ENCODE data around the gene DDX1.
A peak's percentile ranks its signal among the peaks of the same experiment; 100 is the strongest.

Gene DDX1

GRCh38 chr2:15630978-15631719 lies 39.5 kb downstream of the DDX1 start:
- no peak for DNase-seq

DNA sequence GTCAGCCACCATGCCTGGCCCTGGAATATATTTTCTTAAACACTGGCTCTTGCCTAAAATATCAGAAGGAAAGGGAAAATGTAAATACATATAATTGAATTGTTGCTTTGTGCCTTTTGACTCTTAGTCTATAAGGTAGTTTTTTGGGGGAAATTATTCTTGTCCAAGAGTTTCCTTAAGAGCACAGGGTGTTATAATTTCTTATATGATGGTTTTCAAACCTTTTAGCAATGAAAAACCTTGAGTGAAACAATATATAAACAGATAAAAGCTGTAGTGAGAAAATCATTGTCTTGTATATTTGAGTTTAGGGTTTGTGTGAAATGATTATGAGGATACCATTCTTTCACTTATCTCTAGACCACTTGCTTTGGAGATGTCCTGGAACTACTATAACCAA lies 40.2 kb downstream of the DDX1 start:
- no peak for DNase-seq

DNA sequence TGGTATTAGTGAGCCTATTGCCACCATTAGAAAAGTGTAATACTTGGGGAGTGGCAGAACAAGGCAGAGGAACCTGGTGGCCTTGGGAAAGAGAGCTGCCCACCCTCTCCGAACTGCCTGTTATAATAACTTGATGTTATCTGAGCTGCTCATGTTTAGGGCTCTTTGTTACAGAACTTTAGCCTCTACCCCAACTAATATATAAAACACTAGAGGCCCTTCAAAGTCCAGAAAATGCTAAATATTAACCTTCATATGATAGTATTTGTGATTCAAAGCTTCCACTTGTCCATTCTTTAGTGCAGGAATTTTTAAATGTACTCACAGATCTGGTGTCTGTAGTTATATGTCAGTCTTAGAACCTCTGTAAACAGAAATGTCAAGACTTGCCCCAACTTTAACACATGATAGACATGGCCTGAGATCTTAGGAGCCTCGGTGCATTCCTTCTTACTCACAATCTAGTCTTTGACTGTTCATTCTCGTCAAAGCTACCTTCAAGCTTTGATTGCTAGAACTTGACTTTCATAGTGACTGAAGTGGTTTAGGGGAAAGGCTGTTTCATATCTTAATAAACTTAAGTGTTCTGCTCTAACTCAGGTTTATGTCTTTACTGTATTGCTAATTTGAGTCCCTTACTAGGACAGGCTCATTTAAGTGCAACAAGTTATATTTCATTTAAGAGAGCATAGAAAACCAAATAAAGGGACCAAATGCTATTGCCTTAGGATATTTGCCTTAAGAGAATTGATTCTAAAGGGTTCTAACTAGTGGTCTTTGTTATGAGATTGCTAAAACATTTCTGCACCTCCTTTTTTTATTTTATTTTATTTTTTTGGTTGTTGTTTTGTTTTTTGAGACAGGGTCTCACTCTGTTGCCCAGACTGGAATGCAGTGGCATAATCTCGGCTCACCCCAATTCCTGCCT lies 41.6 kb downstream of the DDX1 start:
- no peak for DNase-seq

GRCh38 chr2:15633971-15634346 lies 42.3 kb downstream of the DDX1 start:
- no peak for DNase-seq

DNA sequence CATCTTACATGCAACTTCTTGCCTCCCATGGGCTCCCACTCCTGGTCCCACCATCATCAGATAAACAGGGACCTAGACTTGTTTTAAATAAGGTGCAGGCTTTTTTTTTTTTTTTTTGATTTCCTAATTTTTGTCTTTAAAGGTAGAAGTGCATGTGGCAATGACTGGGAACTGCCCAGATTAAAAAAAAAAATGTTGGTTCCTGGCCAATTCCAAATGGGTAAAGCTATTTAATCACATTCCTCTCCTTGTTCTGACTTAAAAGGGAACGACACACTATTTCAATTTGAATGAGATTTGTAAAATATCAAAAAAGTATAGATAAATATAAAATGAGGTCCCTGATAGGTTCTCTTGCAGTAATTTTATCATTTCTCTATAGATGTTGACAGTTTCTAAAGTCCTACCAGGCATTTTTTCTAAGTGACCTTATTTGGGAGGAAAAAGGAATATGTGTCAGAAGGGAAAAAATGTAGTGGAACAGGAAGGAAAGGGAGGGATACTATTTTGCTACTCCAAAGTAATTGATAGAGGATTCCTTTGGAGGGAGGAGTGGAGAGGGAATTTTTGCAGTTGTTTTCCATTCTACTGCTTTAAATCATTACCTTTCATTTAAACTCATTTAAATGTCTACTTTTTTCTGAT lies 43.3 kb downstream of the DDX1 start:
- no peak for DNase-seq

- DNase-seq: peak; percentile 66
Measured at GRCh38 chr2:15636972-15637785, 45.5 kb downstream of the DDX1 start.

DNA sequence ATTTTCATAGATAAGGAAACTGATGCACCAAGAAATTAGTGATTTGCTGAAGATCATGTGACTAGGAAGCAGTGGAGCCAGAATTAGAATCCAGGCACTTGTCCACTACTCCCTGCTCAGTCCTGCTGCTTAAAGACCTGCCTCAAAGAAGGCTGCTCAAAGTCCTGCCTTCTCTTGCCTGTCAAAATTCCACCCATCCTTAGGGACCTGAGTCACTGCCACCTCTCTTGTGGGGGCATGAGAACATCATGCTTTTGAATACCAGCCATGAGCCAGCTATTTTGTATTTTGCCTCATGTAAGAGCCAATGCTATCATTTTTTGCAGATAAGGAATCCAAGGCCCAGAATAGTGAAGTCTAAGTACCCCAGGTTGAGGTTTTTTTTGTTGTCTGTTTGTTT lies 47.1 kb downstream of the DDX1 start:
- no peak for DNase-seq

GRCh38 chr2:15639323-15640251 lies 47.9 kb downstream of the DDX1 start:
- no peak for DNase-seq

DNA sequence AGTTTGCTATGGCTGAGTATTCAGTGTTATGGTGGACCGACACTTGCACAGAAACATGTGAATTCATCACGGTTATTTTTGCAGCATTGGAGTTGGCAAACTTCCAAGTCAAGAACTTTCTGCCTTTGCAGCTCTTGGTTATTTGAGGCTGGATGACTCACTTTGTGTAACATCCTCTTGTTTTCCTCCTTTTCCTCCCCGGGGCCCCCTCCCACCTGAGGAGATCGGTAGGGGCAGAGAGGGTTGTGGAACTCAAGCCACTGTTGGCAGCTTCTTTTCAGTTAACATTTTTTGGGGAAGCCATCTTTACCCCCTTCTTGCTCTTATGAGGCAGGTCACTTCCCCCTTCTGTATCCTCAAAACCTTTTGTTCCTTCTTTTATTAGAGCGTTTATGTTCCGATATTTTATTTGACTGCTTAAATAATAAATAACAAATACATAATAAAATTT lies 48.6 kb downstream of the DDX1 start:
- DNase-seq: peak; percentile 62

- DNase-seq: no peak
Measured at GRCh38 chr2:15640784-15641183, 49.1 kb downstream of the DDX1 start.

GRCh38 chr2:15641530-15641982 lies 49.9 kb downstream of the DDX1 start:
- no peak for DNase-seq

GRCh38 chr2:15642011-15642814 lies 50.5 kb downstream of the DDX1 start:
- DNase-seq: no peak

GRCh38 chr2:15642815-15643500 lies 51.3 kb downstream of the DDX1 start:
- DNase-seq: no peak

DNA sequence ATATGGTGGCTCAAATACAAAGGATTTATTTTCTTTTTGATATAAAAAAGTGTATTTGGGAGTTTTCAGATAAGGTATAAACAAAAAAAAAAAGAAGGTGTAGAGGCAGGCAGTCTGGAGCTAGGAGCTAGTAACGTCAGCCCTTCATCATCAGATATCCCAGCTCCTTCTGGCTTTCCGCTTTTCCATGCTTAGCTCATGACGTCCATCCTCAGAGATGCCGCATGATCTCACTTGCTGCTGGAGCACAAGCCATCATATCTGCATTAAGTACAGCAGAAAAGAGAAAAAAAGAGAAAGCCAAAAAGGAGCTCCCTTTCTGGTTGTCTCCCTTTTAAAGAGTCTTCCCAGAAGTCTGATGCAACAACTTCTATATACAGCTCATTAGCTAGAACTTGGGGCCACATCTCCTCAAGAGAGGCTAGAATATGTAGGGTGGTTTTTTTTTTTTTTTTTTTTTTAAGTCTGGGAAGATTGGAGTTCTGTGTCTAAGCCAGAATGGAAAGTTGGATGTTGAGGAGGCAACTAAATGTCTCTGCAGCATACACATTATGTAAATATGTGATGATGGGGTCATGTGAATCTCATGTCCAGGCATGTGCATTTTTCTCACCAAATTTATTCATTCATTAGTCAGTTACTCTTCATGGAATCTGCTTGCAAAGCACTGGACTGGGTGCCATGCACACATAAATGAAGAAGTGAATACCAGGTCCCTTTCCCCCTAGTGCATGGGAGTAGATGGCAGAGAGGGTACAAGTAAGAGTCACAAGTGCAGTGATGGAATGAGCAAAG lies 52.3 kb downstream of the DDX1 start:
- no peak for DNase-seq

DNA sequence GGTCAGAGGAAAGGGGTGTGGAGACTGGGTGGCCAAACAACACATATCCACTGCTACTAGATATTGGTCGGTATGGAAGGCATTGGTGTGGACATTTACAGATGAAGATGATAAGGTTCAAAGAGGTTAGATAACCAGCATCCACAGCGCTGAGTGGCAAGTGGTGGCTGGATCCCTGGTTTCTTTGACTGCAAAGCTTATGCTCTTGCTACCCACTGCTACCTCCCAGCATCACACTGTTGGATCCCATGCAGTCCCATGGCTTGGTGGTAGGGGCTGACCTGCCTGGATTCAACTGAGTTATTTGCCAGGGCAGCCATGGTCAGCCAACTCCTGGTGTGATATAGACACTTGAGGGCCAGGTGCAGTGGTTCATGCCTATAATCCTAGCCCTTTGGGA lies 53.6 kb downstream of the DDX1 start:
- no peak for DNase-seq

GRCh38 chr2:15645720-15646385 lies 54.2 kb downstream of the DDX1 start:
- DNase-seq: no peak

GRCh38 chr2:15646661-15647060 lies 55.0 kb downstream of the DDX1 start:
- DNase-seq: no peak

Data from DMS53 (cell line).